Measurements from ENCODE around the gene FAM107B.

GRCh38 chr10:14526326-14526725 is 248.4 kb downstream of the FAM107B start:
- TF ChIP-seq CTCF (IDR thresholded peaks at IDR 0.05; ENCODE audit: low read depth, low read length, missing input control) (no peak), SP1 (IDR thresholded peaks at IDR 0.05) (no peak)
- TF ChIP-seq, protein P1, sequence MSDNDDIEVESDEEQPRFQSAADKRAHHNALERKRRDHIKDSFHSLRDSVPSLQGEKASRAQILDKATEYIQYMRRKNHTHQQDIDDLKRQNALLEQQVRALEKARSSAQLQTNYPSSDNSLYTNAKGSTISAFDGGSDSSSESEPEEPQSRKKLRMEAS (IDR thresholded peaks at IDR 0.05), result no peak
